CD4-positive, alpha-beta T cell (primary cell): ENCODE results near the gene HDAC5. TPM values are rescaled to one million over a fixed set of nuclear protein-coding genes. Genes with fewer than 3 reads are reported as not detected.

Experiments used
- ATAC-seq: fragments of 200-7000 bp; cut with Tn5 transposase; one replicate; pipeline ENCODE4 v1.10.0; 2022; ENCODE audit warnings: mild to moderate bottlenecking; ENCODE audit not compliant: poor library complexity
- CTCF ChIA-PET: fragments of 350-600 bp; sonication (Branson Sonifier 250); formaldehyde crosslinking; loops from one replicate; lab custom pipeline; 2021; ENCODE audit warnings: antibody characterized with exemption, inconsistent platforms; lab: Charles Lee
- POLR2A ChIA-PET: fragments of 350-600 bp; sonication (Branson Sonifier 250); formaldehyde crosslinking; loops from one replicate; lab custom pipeline; 2021; ENCODE audit warnings: antibody characterized with exemption, inconsistent platforms; lab: Charles Lee
- DNase-seq, 14 experiments: peaks; one replicate each; pipeline ENCODE4 v3.0.0-alpha.2; 2013 to 2020; ENCODE audit warnings: mixed read lengths in 2 of 14
- H3K27ac ChIP-seq, 2 donors: one replicate each; pipeline versions ENCODE4 v1.5.1 to v1.7.0; 2013; ENCODE audit warnings: low read length in 2 of 2, low read depth in 1 of 2, mild to moderate bottlenecking in 1 of 2
- H3K27me3 ChIP-seq, 2 experiments: 1 replicate in 1 of 2; 2 replicates in 1 of 2; pipeline versions ENCODE4 v1.6.1 to v1.7.0; 2013; ENCODE audit warnings: low read length in 2 of 2, control low read depth in 1 of 2, mild to moderate bottlenecking in 1 of 2, moderate library complexity in 1 of 2; ENCODE audit not compliant: insufficient read depth in 2 of 2, control insufficient read depth in 1 of 2
- H3K36me3 ChIP-seq: one replicate; pipeline ENCODE4 v1.6.1; 2013; ENCODE audit warnings: low read length, control low read depth; ENCODE audit not compliant: insufficient read depth
- H3K4me1 ChIP-seq: one replicate; pipeline ENCODE4 v1.6.1; 2013; ENCODE audit warnings: low read length, control low read depth; ENCODE audit not compliant: insufficient read depth
- H3K4me3 ChIP-seq: one replicate; pipeline ENCODE4 v1.5.1; 2013; ENCODE audit warnings: mild to moderate bottlenecking, low read length, moderate library complexity
- H3K9me3 ChIP-seq, 2 experiments: 1 replicate in 1 of 2; 2 replicates in 1 of 2; pipeline versions ENCODE4 v1.6.1 to v1.7.0; 2013; ENCODE audit warnings: low read length in 2 of 2, mild to moderate bottlenecking in 2 of 2, control low read depth in 1 of 2, moderate library complexity in 1 of 2; ENCODE audit not compliant: control insufficient read depth in 1 of 2, insufficient read depth in 1 of 2
- H3K27ac Mint-ChIP-seq: one replicate; pipeline ENCODE4 v1.8.0; 2020; ENCODE audit warnings: mixed read lengths
- H3K27me3 Mint-ChIP-seq: one replicate; pipeline ENCODE4 v1.8.0; 2021; ENCODE audit warnings: mixed read lengths
- H3K36me3 Mint-ChIP-seq: one replicate; pipeline ENCODE4 v1.8.0; 2021; ENCODE audit warnings: low read depth, mixed read lengths
- H3K4me1 Mint-ChIP-seq: one replicate; pipeline ENCODE4 v1.8.0; 2021; ENCODE audit warnings: low read depth, mixed read lengths
- H3K4me3 Mint-ChIP-seq: one replicate; pipeline ENCODE4 v1.8.0; 2020; ENCODE audit warnings: mild to moderate bottlenecking, mixed read lengths
- H3K9me3 Mint-ChIP-seq: one replicate; pipeline ENCODE4 v1.8.0; 2020; ENCODE audit warnings: mixed read lengths
- CTCF ChIP-seq: fragments of 200-600 bp; IDR thresholded peaks from one replicate; pipeline ENCODE4 v1.8.0; 2022; ENCODE audit warnings: antibody characterized with exemption, mild to moderate bottlenecking
- intact Hi-C, 2 experiments: fragments of 100-400 bp; cut with DNase I in 1 of 2; cut with micrococcal nuclease in 1 of 2; formaldehyde crosslinking; loops; one replicate each; pipeline versions ENCODE4 v1.15.1 to v1.9.0; 2023 to 2025; cut with DNase I, micrococcal nuclease
- total RNA-seq, 174 experiments: library from RNA in 2 of 174; stranded (reverse) in 2 of 174; gene quantifications; one replicate each; pipeline ENCODE4 v1.2.3 and lab custom pipeline; 2021 to 2026

HDAC5 gene
- total RNA-seq, 2 experiments from 2014 or later: 92.0 to 92.5 TPM

- no peak for ATAC-seq
- peak overlapping the region; percentile 63 for H3K27ac Mint-ChIP-seq
- no peak overlapping the region for H3K4me3 Mint-ChIP-seq
These were observed 49.1 kb downstream of the HDAC5 start for GRCh38 chr17:44074231-44074910.

DNA sequence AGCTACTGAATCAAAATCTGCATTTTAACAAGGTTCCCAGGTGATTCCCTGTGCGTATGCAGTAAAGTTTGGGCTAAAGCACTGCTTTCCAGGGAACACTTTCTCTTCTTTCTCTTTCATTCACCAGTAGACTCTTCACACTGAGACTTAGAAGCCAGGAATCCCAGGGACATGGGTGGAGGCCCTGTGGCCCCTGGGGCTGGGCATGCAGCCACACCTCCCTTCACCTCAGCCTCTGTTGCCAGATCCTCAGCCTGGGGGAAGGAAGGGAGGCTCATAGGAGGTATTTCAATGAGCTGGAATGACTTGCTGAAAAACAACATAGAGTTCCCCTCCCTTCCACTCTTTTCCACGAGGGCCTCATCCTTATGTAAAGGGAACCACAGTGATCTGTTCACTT is 51.7 kb downstream of the HDAC5 start:
- Mint-ChIP-seq H3K4me1 (peaks cover 41% of the 10 kb centered on the region), H3K4me3 (peak overlapping the region; percentile 85), H3K36me3 (peaks cover 24% of the 10 kb centered on the region), H3K27ac (peak overlapping the region; percentile 91), H3K27me3 (no peaks in the 10 kb centered on the region), H3K9me3 (no peaks in the 10 kb centered on the region)
- H3K27ac ChIP-seq: peak overlapping the region in 1 of 2 donors; percentile 71
- POLR2A ChIA-PET: no interaction called here
- no peaks in the 10 kb centered on the region for H3K27me3 ChIP-seq
- no peaks in the 10 kb centered on the region for H3K9me3 ChIP-seq
- intact Hi-C loops: no loop called here
- H3K36me3 ChIP-seq: peaks cover 16% of the 10 kb centered on the region
- CTCF ChIA-PET: no interaction called here
- no peak for TF ChIP-seq CTCF
- ATAC-seq: no peak
- no peak for DNase-seq
- H3K4me3 ChIP-seq: no peak overlapping the region
- peaks cover 31% of the 10 kb centered on the region for H3K4me1 ChIP-seq

More at GRCh38 chr17:44074231-44074910, 49.1 kb downstream of the HDAC5 start:
- Histone ChIP-seq H3K4me3 (no peak overlapping the region), H3K27ac (no peak overlapping the region), H3K9me3 (no peaks in the 10 kb centered on the region), H3K27me3 (no peaks in the 10 kb centered on the region), H3K4me1 (peaks cover 22% of the 10 kb centered on the region), H3K36me3 (peaks cover 34% of the 10 kb centered on the region)
- intact Hi-C loops: no loop called here
- peaks cover 29% of the 10 kb centered on the region for H3K4me1 Mint-ChIP-seq
- ChIA-PET POLR2A (no interaction called here), CTCF (no interaction called here)
- DNase-seq: no peak
- TF ChIP-seq CTCF: no peak
- no peaks in the 10 kb centered on the region for H3K9me3 Mint-ChIP-seq
- no peaks in the 10 kb centered on the region for H3K27me3 Mint-ChIP-seq
- peaks cover 44% of the 10 kb centered on the region for H3K36me3 Mint-ChIP-seq

- Histone ChIP-seq H3K9me3 (no peaks in the 10 kb centered on the region), H3K36me3 (peaks cover 9% of the 10 kb centered on the region), H3K4me1 (peaks cover 33% of the 10 kb centered on the region), H3K27me3 (no peaks in the 10 kb centered on the region), H3K27ac (peak overlapping the region; percentile 61 to 71), H3K4me3 (peak overlapping the region; percentile 77)
- peak overlapping the region; percentile 95 for H3K4me3 Mint-ChIP-seq
- peak in 4 of 14 experiments; percentile 26 to 70 (median 42) for DNase-seq
- CTCF ChIA-PET: no interaction called here
- H3K27ac Mint-ChIP-seq: peak overlapping the region; percentile 91
- no peaks in the 10 kb centered on the region for H3K27me3 Mint-ChIP-seq
- intact Hi-C loops: no loop called here
- peaks cover 45% of the 10 kb centered on the region for H3K4me1 Mint-ChIP-seq
- H3K36me3 Mint-ChIP-seq: peaks cover 18% of the 10 kb centered on the region
- no peak for TF ChIP-seq CTCF
- POLR2A ChIA-PET: no interaction called here
- H3K9me3 Mint-ChIP-seq: no peaks in the 10 kb centered on the region
- ATAC-seq: no peak
These were observed 52.3 kb downstream of the HDAC5 start for GRCh38 chr17:44071198-44071520.
